Effector CD8-positive, alpha-beta T cell (primary cell): ENCODE measurements around the gene ENDOV.

Experiments
- DNase-seq: peaks from one replicate; lab custom pipeline; 2025; lab: John Stamatoyannopoulos, UW

The ENDOV gene

GRCh38 chr17:80468242-80468641 lies 53.3 kb downstream of the ENDOV start:
- DNase-seq: no peak

- DNase-seq: no peak
Measured at GRCh38 chr17:80468781-80469493, 54.0 kb downstream of the ENDOV start.

GRCh38 chr17:80469667-80470066 lies 54.7 kb downstream of the ENDOV start:
- DNase-seq: no peak

- DNase-seq: no peak
Measured at GRCh38 chr17:80470603-80471002, 55.6 kb downstream of the ENDOV start.

- DNase-seq: no peak
Measured at GRCh38 chr17:80471922-80472321, 57.0 kb downstream of the ENDOV start.

GRCh38 chr17:80472996-80473395 lies 58.0 kb downstream of the ENDOV start:
- no peak for DNase-seq

GRCh38 chr17:80473701-80474100 lies 58.7 kb downstream of the ENDOV start:
- no peak for DNase-seq

GRCh38 chr17:80474231-80474960 lies 59.4 kb downstream of the ENDOV start:
- no peak for DNase-seq

GRCh38 chr17:80474961-80475909 lies 60.3 kb downstream of the ENDOV start:
- no peak for DNase-seq

GRCh38 chr17:80475910-80476876 lies 61.2 kb downstream of the ENDOV start, which contains the start of gene NPTX1:
Gene NPTX1, minus strand, starts transcription at chr17:80476607. Its CDS starts 161 bp downstream, at chr17:80476446.
- no peak for DNase-seq

GRCh38 chr17:80476877-80477646 lies 62.1 kb downstream of the ENDOV start:
- no peak for DNase-seq

GRCh38 chr17:80477647-80478478 lies 62.9 kb downstream of the ENDOV start:
- no peak for DNase-seq

- DNase-seq: no peak
Measured at GRCh38 chr17:80478487-80479245, 63.7 kb downstream of the ENDOV start.

GRCh38 chr17:80479246-80479566 lies 64.2 kb downstream of the ENDOV start:
- no peak for DNase-seq

GRCh38 chr17:80480248-80480647 lies 65.3 kb downstream of the ENDOV start:
- DNase-seq: no peak

- DNase-seq: no peak
Measured at GRCh38 chr17:80481284-80482057, 66.5 kb downstream of the ENDOV start.

GRCh38 chr17:80482058-80482318 lies 67.0 kb downstream of the ENDOV start:
- DNase-seq: no peak
